A549 (cell line): ENCODE data around the gene MLLT10. TPM values are rescaled to one million over a fixed set of nuclear protein-coding genes. Genes with fewer than 3 reads are reported as not detected.
A peak's percentile ranks its signal among the peaks of the same experiment; 100 is the strongest.

ENCODE experiments used
- ATAC-seq, 2 experiments: fragments of 200-7000 bp in 1 of 2; fragments of >200 bp in 1 of 2; cut with Nextera tagmentation in 1 of 2; cut with Tn5 transposase in 1 of 2; 3 replicates each; pipeline versions ENCODE4 v1.8.0 to v1.9.1; 2018 to 2020; ENCODE audit warnings: mild to moderate bottlenecking in 1 of 2, moderate library complexity in 1 of 2
- CTCF ChIA-PET: fragments of 300-600 bp; sonication (Branson Sonifier 250); formaldehyde crosslinking; extraction: SDS; loops from one replicate; lab custom pipeline; 2021; ENCODE audit warnings: antibody characterized with exemption, inconsistent platforms; lab: Yijun Ruan, JAX
- POLR2A ChIA-PET: fragments of 350-600 bp; formaldehyde crosslinking; extraction: SDS; loops from one replicate; lab custom pipeline; 2021; ENCODE audit warnings: antibody characterized with exemption, inconsistent platforms; lab: Yijun Ruan, JAX
- DNase-seq, 2 experiments: peaks; one replicate each; pipeline versions ENCODE4 v3.0.0 to v3.0.0-alpha.2; 2011 to 2016; ENCODE audit warnings: low read depth in 1 of 2, low spot score in 1 of 2
- FAIRE-seq: peaks from 2 replicates; lab custom pipeline; 2011; peaks lifted over from hg19 to GRCh38; lab: Jason Lieb, UNC
- H3K27ac ChIP-seq, 2 experiments: fragments of >200 bp; sonication (Bioruptor Twin); formaldehyde crosslinking; 3 replicates each; pipeline ENCODE4 v1.5.1; 2016 to 2017
- H3K4me1 ChIP-seq: fragments of >200 bp; sonication (Bioruptor Twin); formaldehyde crosslinking; 3 replicates; pipeline ENCODE4 v1.6.1; 2016
- H3K4me2 ChIP-seq: fragments of >200 bp; sonication (Bioruptor Twin); formaldehyde crosslinking; 3 replicates; pipeline ENCODE4 v1.6.1; 2016
- H3K4me3 ChIP-seq: fragments of >200 bp; sonication (Bioruptor Twin); formaldehyde crosslinking; 3 replicates; pipeline ENCODE4 v1.5.1; 2016
- H3K9me3 ChIP-seq: fragments of >200 bp; sonication (Bioruptor Twin); formaldehyde crosslinking; 3 replicates; pipeline ENCODE4 v1.6.1; 2016
- CBX8 ChIP-seq: fragments of 200-600 bp; sonication (generic); IDR thresholded peaks from 2 replicates; pipeline ENCODE4 v1.6.1; 2016
- CHD2 ChIP-seq: fragments of 150-350 bp; IDR thresholded peaks from 2 replicates; pipeline ENCODE4 v1.6.1; 2014; ENCODE audit warnings: low read length; ENCODE audit not compliant: partially characterized antibody
- ELK1 ChIP-seq: fragments of 150-350 bp; IDR thresholded peaks from 2 replicates; pipeline ENCODE4 v1.6.1; 2014; ENCODE audit warnings: low read depth, mild to moderate bottlenecking, low read length
- FOSB ChIP-seq: fragments of 250-450 bp; sonication (Bioruptor Pico); IDR thresholded peaks from 2 replicates; pipeline ENCODE4 v1.5.0; 2020; ENCODE audit warnings: mild to moderate bottlenecking, moderate library complexity
- FOXS1 ChIP-seq: fragments of 250-450 bp; sonication (Bioruptor Pico); IDR thresholded peaks from 2 replicates; pipeline ENCODE4 v1.5.0; 2020; ENCODE audit warnings: mild to moderate bottlenecking, moderate library complexity
- GATA3 ChIP-seq: IDR thresholded peaks from 2 replicates; pipeline ENCODE4 v1.6.1; 2012; ENCODE audit warnings: borderline replicate concordance
- MAFK ChIP-seq: fragments of 450-650 bp; IDR thresholded peaks from 2 replicates; pipeline ENCODE4 v1.6.1; 2014; ENCODE audit not compliant: partially characterized antibody
- MAX ChIP-seq: IDR thresholded peaks from 2 replicates; pipeline ENCODE4 v1.6.1; 2012
- POLR2AphosphoS2 ChIP-seq: conservative IDR thresholded peaks from 2 replicates; pipeline ENCODE4 v1.6.1; 2012; ENCODE audit warnings: low read length, improper control_type of control experiment, inconsistent platforms
- REST ChIP-seq: fragments of 200-600 bp; sonication (generic); IDR thresholded peaks from 2 replicates; pipeline ENCODE4 v1.6.1; 2016; ENCODE audit warnings: antibody characterized with exemption, mild to moderate bottlenecking, moderate library complexity
- ZC3H11A ChIP-seq: fragments of 450-650 bp; IDR thresholded peaks from 2 replicates; pipeline ENCODE4 v1.6.1; 2014; ENCODE audit warnings: antibody characterized with exemption, mild to moderate bottlenecking
- WGBS: methylation state at CpG from one replicate; pipeline ENCODE4 v1.1.6; 2017; ENCODE audit errors: missing lambda C conversion rate; 5-methylcytosine and 5-hydroxymethylcytosine counted together
- polyA plus RNA-seq, 4 experiments: library from polyadenylated mRNA; depleted of rRNA in 3 of 4; stranded (reverse); fragments of >200 nt; fragmentation: RNase III in 1 of 4; extraction: RNeasy Plus Mini Kit Qiagen cat#74134 plus additional on column Dnase treatment in 1 of 4; gene quantifications; 2 replicates in 3 of 4; 3 replicates in 1 of 4; pipeline ENCODE4 v1.2.3, GENCODE V29; 2011 to 2017

MLLT10 gene
- polyA plus RNA-seq, 2 of the 4 experiments (the other 2 are of a cell fraction): 41.7 to 54.1 TPM

GRCh38 chr10:21518641-21519396 is 15.2 kb upstream of the MLLT10 start:
- ATAC-seq (no peak; a peak in 1 of 6 replicates), FAIRE-seq (no peak), DNase-seq (peak in 1 of 2 experiments; percentile 33)
- Histone ChIP-seq H3K4me1 (peaks cover 54% of the 10 kb centered on the region), H3K4me2 (peak overlapping the region; percentile 92), H3K4me3 (peak overlapping the region; percentile 71), H3K27ac (peak overlapping the region; percentile 86 to 94), H3K9me3 (no peaks in the 10 kb centered on the region)
- TF ChIP-seq FOSB (CRISPR knock-in tag) (no peak), MAX (peak; percentile 24; the same call in 1 of the 2 replicates), GATA3 (no peak; the same call in 1 of the 2 replicates), POLR2AphosphoS2 (no peak)
- CTCF ChIA-PET: interaction anchor here (0.6 to 1.5 kb wide), 9 partner anchors 13 to 1562 kb away, joined by 3 to 8 read pairs (median 3); no protein-coding TSS in a partner anchor
- POLR2A ChIA-PET: interaction anchor here (0.6 to 1.9 kb wide), 13 partner anchors 8 to 1466 kb away, joined by 3 to 15 read pairs (median 5); no protein-coding TSS in a partner anchor
- WGBS: 13% methylated on average over 16 of the region's 16 CpGs

GRCh38 chr10:21519397-21519933 is 14.6 kb upstream of the MLLT10 start:
- H3K4me2 ChIP-seq: peak overlapping the region; percentile 92
- TF ChIP-seq CBX8: no peak
- TF ChIP-seq MAFK: peak; percentile 14
- H3K4me3 ChIP-seq: peak overlapping the region; percentile 71; the same call in 2 of the 3 replicates
- no peaks in the 10 kb centered on the region for H3K9me3 ChIP-seq
- WGBS: 64% methylated on average over 11 of the region's 11 CpGs
- ATAC-seq (no peak), FAIRE-seq (no peak), DNase-seq (no peak)
- ChIA-PET POLR2A (interaction anchor here (0.7 to 1.9 kb wide), 3 partner anchors 24 to 533 kb away, joined by 3 to 9 read pairs (median 5); no protein-coding TSS in a partner anchor), CTCF (interaction anchor here (1.0 to 1.5 kb wide), 3 partner anchors 19 to 240 kb away, joined by 3 to 5 read pairs (median 3); no protein-coding TSS in a partner anchor)
- peak overlapping the region; percentile 86 to 94; a peak in 5 of 6 replicates for H3K27ac ChIP-seq
- peaks cover 55% of the 10 kb centered on the region for H3K4me1 ChIP-seq

- peak overlapping the region; percentile 27; the same call in 2 of the 3 replicates for H3K4me3 ChIP-seq
- no peak for FAIRE-seq
- peak overlapping the region; percentile 32 to 94; a peak in 5 of 6 replicates for H3K27ac ChIP-seq
- POLR2A ChIA-PET: interaction anchor here (0.5 kb wide), 1 partner anchor 241 kb away, joined by 3 read pairs; no protein-coding TSS in a partner anchor
- H3K4me1 ChIP-seq: peaks cover 50% of the 10 kb centered on the region
- no peak for ATAC-seq
- CTCF ChIA-PET: interaction anchor here (0.6 to 3.5 kb wide), 6 partner anchors 20 to 344 kb away, joined by 3 to 20 read pairs (median 4); no protein-coding TSS in a partner anchor
- TF ChIP-seq REST: peak; percentile 65; the same call in 1 of the 2 replicates
- TF ChIP-seq ELK1: no peak
- peak; percentile 64 for TF ChIP-seq CHD2
- TF ChIP-seq ZC3H11A: 0 out of 2 replicates have a peak, but pooled peaks have one; percentile 5
- TF ChIP-seq FOXS1 (CRISPR knock-in tag): no peak
- H3K9me3 ChIP-seq: no peaks in the 10 kb centered on the region
- 53% methylated on average over 12 of the region's 12 CpGs for WGBS
- peak in 1 of 2 experiments; percentile 33 for DNase-seq
- H3K4me2 ChIP-seq: peak overlapping the region; percentile 92
These were observed 14.0 kb upstream of the MLLT10 start for GRCh38 chr10:21519941-21520436.
